Mesenchymal stem cell (in vitro differentiated cells and primary cell): Measurements from ENCODE around the gene SLC35B3.

Source experiments
- DNase-seq: peaks from one replicate; pipeline ENCODE4 v3.0.0-alpha.2; 2013
- H2AFZ ChIP-seq: one replicate; pipeline ENCODE4 v1.6.1; 2013; ENCODE audit warnings: low read depth, mild to moderate bottlenecking, control low read depth, inconsistent platforms, low read length, moderate library complexity
- H2AK5ac ChIP-seq: 2 replicates; pipeline ENCODE4 v1.6.1; 2013; ENCODE audit warnings: low read length, moderate library complexity, mild to moderate bottlenecking, inconsistent platforms; ENCODE audit not compliant: severe bottlenecking
- H2BK120ac ChIP-seq: one replicate; pipeline ENCODE4 v1.6.1; 2013; ENCODE audit warnings: low read depth, mild to moderate bottlenecking, inconsistent platforms, low read length, moderate library complexity
- H2BK12ac ChIP-seq, 2 experiments: one replicate each; pipeline ENCODE4 v1.6.1; 2013; ENCODE audit warnings: inconsistent platforms in 2 of 2, low read length in 2 of 2, mild to moderate bottlenecking in 2 of 2, moderate library complexity in 2 of 2, control low read depth in 1 of 2
- H2BK15ac ChIP-seq: one replicate; pipeline ENCODE4 v1.6.1; 2013; ENCODE audit warnings: mild to moderate bottlenecking, low read depth, inconsistent platforms; ENCODE audit not compliant: poor library complexity, severe bottlenecking
- H2BK5ac ChIP-seq: 2 replicates; pipeline ENCODE4 v1.6.1; 2013; ENCODE audit warnings: low read depth, mild to moderate bottlenecking, low read length, control low read depth, inconsistent platforms; ENCODE audit not compliant: poor library complexity, severe bottlenecking
- H3K14ac ChIP-seq, 2 experiments: one replicate each; pipeline ENCODE4 v1.6.1; 2013; ENCODE audit warnings: inconsistent platforms in 2 of 2, low read length in 2 of 2, control low read depth in 1 of 2, mild to moderate bottlenecking in 1 of 2, moderate library complexity in 1 of 2
- H3K18ac ChIP-seq, 2 experiments: one replicate each; pipeline ENCODE4 v1.6.1; 2013; ENCODE audit warnings: inconsistent platforms in 2 of 2, low read length in 2 of 2, control low read depth in 1 of 2, low read depth in 1 of 2, mild to moderate bottlenecking in 1 of 2
- H3K23ac ChIP-seq, 2 experiments: one replicate each; pipeline ENCODE4 v1.6.1; 2013; ENCODE audit warnings: inconsistent platforms in 2 of 2, low read length in 2 of 2, mild to moderate bottlenecking in 2 of 2, moderate library complexity in 2 of 2, control low read depth in 1 of 2
- H3K27ac ChIP-seq: 2 replicates; pipeline ENCODE4 v1.5.1; 2013; ENCODE audit warnings: mild to moderate bottlenecking, moderate library complexity, low read length, control low read depth, inconsistent platforms; ENCODE audit not compliant: poor library complexity, severe bottlenecking
- H3K27me3 ChIP-seq, 2 experiments: 2 replicates each; pipeline versions ENCODE4 v1.6.1 to v1.7.0; 2013; ENCODE audit warnings: low read length in 2 of 2, mild to moderate bottlenecking in 2 of 2, moderate library complexity in 2 of 2, control low read depth in 1 of 2, inconsistent platforms in 1 of 2; ENCODE audit not compliant: control insufficient read depth in 1 of 2, insufficient read depth in 1 of 2
- H3K36me3 ChIP-seq, 2 experiments: 2 replicates each; pipeline versions ENCODE4 v1.6.1 to v1.7.0; 2013; ENCODE audit warnings: low read length in 2 of 2, control low read depth in 1 of 2, inconsistent platforms in 1 of 2, low read depth in 1 of 2, mild to moderate bottlenecking in 1 of 2; ENCODE audit not compliant: insufficient read depth in 2 of 2, control insufficient read depth in 1 of 2
- H3K4ac ChIP-seq, 2 experiments: one replicate each; pipeline ENCODE4 v1.6.1; 2013; ENCODE audit warnings: inconsistent platforms in 2 of 2, low read length in 2 of 2, mild to moderate bottlenecking in 2 of 2, moderate library complexity in 2 of 2, control low read depth in 1 of 2, low read depth in 1 of 2
- H3K4me1 ChIP-seq: 2 replicates; pipeline ENCODE4 v1.6.1; 2013; ENCODE audit warnings: low read depth, low read length, control low read depth; ENCODE audit not compliant: control insufficient read depth, insufficient read depth
- H3K4me2 ChIP-seq: 2 replicates; pipeline ENCODE4 v1.6.1; 2013; ENCODE audit warnings: low read length, mild to moderate bottlenecking, inconsistent platforms; ENCODE audit not compliant: poor library complexity, severe bottlenecking
- H3K4me3 ChIP-seq, 2 experiments: 2 replicates each; pipeline versions ENCODE4 v1.5.1 to v1.7.0; 2013; ENCODE audit warnings: low read length in 2 of 2, mild to moderate bottlenecking in 2 of 2, control low read depth in 1 of 2, low read depth in 1 of 2; ENCODE audit not compliant: insufficient read depth in 1 of 2
- H3K79me1 ChIP-seq: replicated peaks from 2 replicates; pipeline ENCODE4 v1.6.1; 2013; ENCODE audit warnings: mild to moderate bottlenecking, control low read depth, low read length, inconsistent platforms; ENCODE audit not compliant: poor library complexity, severe bottlenecking
- H3K9ac ChIP-seq: 2 replicates; pipeline ENCODE4 v1.7.0; 2013; ENCODE audit warnings: mild to moderate bottlenecking, low read length, moderate library complexity
- H3K9me3 ChIP-seq: 2 replicates; pipeline ENCODE4 v1.7.0; 2013; ENCODE audit warnings: mild to moderate bottlenecking, low read length; ENCODE audit not compliant: control insufficient read depth
- H4K8ac ChIP-seq: one replicate; pipeline ENCODE4 v1.6.1; 2013; ENCODE audit warnings: inconsistent platforms, mild to moderate bottlenecking, low read length, moderate library complexity
- H4K91ac ChIP-seq: one replicate; pipeline ENCODE4 v1.6.1; 2013; ENCODE audit warnings: mild to moderate bottlenecking, low read length, inconsistent platforms
- WGBS: methylation state at CpG from one replicate; pipeline ENCODE4 v1.1.7; 2013; ENCODE audit warnings: mixed read lengths; 5-methylcytosine and 5-hydroxymethylcytosine counted together

Gene SLC35B3

GRCh38 chr6:8439601-8440268 is 4.4 kb upstream of the SLC35B3 start:
- H3K9me3 ChIP-seq = no peaks in the 10 kb centered on the region
- DNase-seq = no peak
- no peak overlapping the region for H4K91ac ChIP-seq
- no peak overlapping the region for H3K4ac ChIP-seq
- no peak overlapping the region for H2BK120ac ChIP-seq
- no peak overlapping the region for H3K9ac ChIP-seq
- H3K27ac ChIP-seq = no peak overlapping the region
- no peak overlapping the region for H3K4me3 ChIP-seq
- no peak overlapping the region for H3K18ac ChIP-seq
- H2BK12ac ChIP-seq = no peak overlapping the region
- no peak overlapping the region for H3K4me2 ChIP-seq
- no peak overlapping the region for H3K23ac ChIP-seq
- no peaks in the 10 kb centered on the region for H3K36me3 ChIP-seq
- H2BK15ac ChIP-seq = no peak overlapping the region
- H2AK5ac ChIP-seq = no peak overlapping the region
- peaks cover 5% of the 10 kb centered on the region for H3K79me1 ChIP-seq
- no peaks in the 10 kb centered on the region for H3K27me3 ChIP-seq
- H3K4me1 ChIP-seq = peaks cover 2% of the 10 kb centered on the region
- H3K14ac ChIP-seq = no peak overlapping the region
- H4K8ac ChIP-seq = no peak overlapping the region
- 43% methylated on average over 2 of the region's 2 CpGs for WGBS
- no peak overlapping the region for H2AFZ ChIP-seq
- H2BK5ac ChIP-seq = no peak overlapping the region

- Histone ChIP-seq H3K18ac (no peak overlapping the region), H2BK12ac (no peak overlapping the region), H2BK5ac (no peak overlapping the region), H4K91ac (no peak overlapping the region), H2BK15ac (no peak overlapping the region), H3K9me3 (no peaks in the 10 kb centered on the region), H4K8ac (no peak overlapping the region), H3K9ac (no peak overlapping the region), H2BK120ac (no peak overlapping the region), H3K4me3 (no peak overlapping the region), H3K27me3 (no peaks in the 10 kb centered on the region), H3K79me1 (peaks cover 7% of the 10 kb centered on the region), H3K23ac (no peak overlapping the region), H2AFZ (no peak overlapping the region), H3K4me1 (peaks cover 2% of the 10 kb centered on the region), H2AK5ac (no peak overlapping the region), H3K27ac (no peak overlapping the region), H3K14ac (no peak overlapping the region), H3K36me3 (no peaks in the 10 kb centered on the region), H3K4ac (no peak overlapping the region), H3K4me2 (no peak overlapping the region)
- no peak for DNase-seq
- 53% methylated on average over 1 of the region's 1 CpG for WGBS
Observed at GRCh38 chr6:8437813-8438212, 2.5 kb upstream of the SLC35B3 start.

- WGBS = 100% methylated on average over 1 of the region's 1 CpG
- no peak overlapping the region for H3K23ac ChIP-seq
Observed at GRCh38 chr6:8436966-8437365, 1.6 kb upstream of the SLC35B3 start.

GRCh38 chr6:8435845-8436168 is 462 bp upstream of the SLC35B3 start:
- no peaks in the 10 kb centered on the region for H3K9me3 ChIP-seq
- H3K18ac ChIP-seq = peak overlapping the region; percentile 97 to 98
- peak overlapping the region; percentile 90 to 99 for H3K4me3 ChIP-seq
- peak overlapping the region; percentile 87 for H3K4me2 ChIP-seq
- H3K23ac ChIP-seq = no peak overlapping the region
- H2BK120ac ChIP-seq = peak overlapping the region; percentile 65
- DNase-seq = no peak
- H2BK12ac ChIP-seq = no peak overlapping the region
- H3K14ac ChIP-seq = no peak overlapping the region
- peak overlapping the region; percentile 84 for H2AK5ac ChIP-seq
- H3K79me1 ChIP-seq = peaks cover 11% of the 10 kb centered on the region
- H2BK5ac ChIP-seq = peak overlapping the region; percentile 69
- H3K4ac ChIP-seq = peak overlapping the region; percentile 83 to 97
- peak overlapping the region; percentile 47 for H3K27ac ChIP-seq
- peak overlapping the region; percentile 88 for H2AFZ ChIP-seq
- H3K9ac ChIP-seq = peak overlapping the region; percentile 99
- H4K8ac ChIP-seq = peak overlapping the region; percentile 100
- H2BK15ac ChIP-seq = peak overlapping the region; percentile 57
- H4K91ac ChIP-seq = peak overlapping the region; percentile 94
- H3K27me3 ChIP-seq = no peaks in the 10 kb centered on the region
- WGBS = 43% methylated on average over 15 of the region's 15 CpGs
- peaks cover 2% of the 10 kb centered on the region for H3K4me1 ChIP-seq
- peaks cover 0 to 7% of the 10 kb centered on the region in 2 experiments for H3K36me3 ChIP-seq

More at GRCh38 chr6:8436966-8437365, 1.6 kb upstream of the SLC35B3 start:
- Histone ChIP-seq H2AFZ (no peak overlapping the region), H2AK5ac (no peak overlapping the region), H3K9me3 (no peaks in the 10 kb centered on the region), H3K27ac (no peak overlapping the region), H3K4me3 (no peak overlapping the region), H4K91ac (no peak overlapping the region), H3K36me3 (peaks cover 0 to 1% of the 10 kb centered on the region in 2 experiments), H3K18ac (no peak overlapping the region), H3K9ac (no peak overlapping the region), H3K4ac (no peak overlapping the region), H3K4me2 (no peak overlapping the region), H3K79me1 (peaks cover 11% of the 10 kb centered on the region), H2BK15ac (no peak overlapping the region), H3K27me3 (no peaks in the 10 kb centered on the region), H3K14ac (no peak overlapping the region), H2BK5ac (no peak overlapping the region), H2BK120ac (no peak overlapping the region), H3K4me1 (peaks cover 2% of the 10 kb centered on the region), H2BK12ac (no peak overlapping the region), H4K8ac (no peak overlapping the region)
- DNase-seq = no peak
